Spleen (tissue), 7 donors: Measurements from ENCODE around the gene CACNA2D1.

ENCODE experiments used
- CTCF ChIP-seq, 11 experiments: fragments of 200-600 bp in 7 of 11; fragments of 450-650 bp in 4 of 11; sonication (generic) in 4 of 11; IDR thresholded peaks in 8 of 11; conservative IDR thresholded peaks in 3 of 11; 1 replicate in 7 of 11; 2 replicates in 4 of 11; pipeline versions ENCODE4 v1.4.0 to v1.8.0; 2016 to 2021; ENCODE audit warnings: antibody characterized with exemption in 11 of 11, inconsistent platforms in 4 of 11, mild to moderate bottlenecking in 1 of 11
- POLR2A ChIP-seq, 3 donors: fragments of 450-650 bp; IDR thresholded peaks; one replicate each; pipeline ENCODE4 v1.5.1; 2017; ENCODE audit warnings: antibody characterized with exemption in 3 of 3, mild to moderate bottlenecking in 1 of 3
- POLR2AphosphoS5 ChIP-seq, 3 donors: sonication (generic); formaldehyde crosslinking; IDR thresholded peaks; one replicate each; pipeline ENCODE4 v1.5.1; 2017; ENCODE audit warnings: antibody characterized with exemption in 3 of 3
- donor health status: DM: no; HTN: no; CAD: no; lungs with moderate emphysema.
- donor health status: DM: no; HTN: no; CAD: no.
- donor health status: DM: no; HTN: no; CAD: no.

GRCh38 chr7:82343716-82344115, 99.9 kb downstream of the CACNA2D1 start:
- TF ChIP-seq CTCF (IDR thresholded peaks at IDR 0.05 in 8 of 11, conservative IDR thresholded peaks at IDR 0.05 in 3 of 11) (no peak), POLR2AphosphoS5 (IDR thresholded peaks at IDR 0.05) (no peak), POLR2A (IDR thresholded peaks at IDR 0.05) (no peak)
